Naive thymus-derived CD8-positive, alpha-beta T cell (primary cell): ENCODE data around the gene DCX. TPM values are rescaled to one million over a fixed set of nuclear protein-coding genes. Genes with fewer than 3 reads are reported as not detected.
A peak's percentile ranks its signal among the peaks of the same experiment; 100 is the strongest.

Experiments
- ATAC-seq, 2 donors: fragments of 150-1000 bp; cut with Tn5 transposase in 1 of 2; sonication (Bioruptor Pico), chemical (Tn5 transposase) in 1 of 2; 1 replicate in 1 of 2; 2 replicates in 1 of 2; pipeline ENCODE4 v1.10.0; 2021; ENCODE audit warnings: mild to moderate bottlenecking in 2 of 2, moderate library complexity in 2 of 2
- POLR2A ChIA-PET: fragments of 350-600 bp; sonication (Branson Sonifier 250); formaldehyde crosslinking; loops from one replicate; lab custom pipeline; 2021; ENCODE audit warnings: antibody characterized with exemption; lab: Charles Lee
- DNase-seq, 10 donors: peaks; one replicate each; pipeline versions ENCODE4 v3.0.0 to v3.0.0-alpha.2; 2020 to 2022
- H3K27ac Mint-ChIP-seq, 10 donors: one replicate each; pipeline ENCODE4 v1.8.0; 2020 to 2022; ENCODE audit warnings: mild to moderate bottlenecking in 10 of 10, mixed read lengths in 10 of 10, moderate library complexity in 4 of 10, inconsistent platforms in 1 of 10
- H3K27me3 Mint-ChIP-seq, 5 donors: one replicate each; pipeline ENCODE4 v1.8.0; 2021 to 2022; ENCODE audit warnings: mixed read lengths in 5 of 5
- H3K36me3 Mint-ChIP-seq, 3 donors: one replicate each; pipeline ENCODE4 v1.8.0; 2020 to 2022; ENCODE audit warnings: mixed read lengths in 3 of 3, mild to moderate bottlenecking in 2 of 3, inconsistent platforms in 1 of 3
- H3K4me1 Mint-ChIP-seq, 4 donors: one replicate each; pipeline ENCODE4 v1.8.0; 2021 to 2022; ENCODE audit warnings: mixed read lengths in 4 of 4
- H3K4me3 Mint-ChIP-seq, 10 donors: one replicate each; pipeline ENCODE4 v1.8.0; 2020 to 2022; ENCODE audit warnings: mild to moderate bottlenecking in 10 of 10, mixed read lengths in 10 of 10, moderate library complexity in 6 of 10, inconsistent platforms in 1 of 10
- H3K9me3 Mint-ChIP-seq, 9 donors: one replicate each; pipeline ENCODE4 v1.8.0; 2020 to 2022; ENCODE audit warnings: mixed read lengths in 9 of 9, mild to moderate bottlenecking in 3 of 9, inconsistent platforms in 1 of 9, moderate library complexity in 1 of 9
- polyA plus RNA-seq, 3 donors: library from polyadenylated mRNA; unstranded; fragments of 300-500 nt; fragmentation: Illumina TruSeq; gene quantifications; one replicate each; pipeline ENCODE4 v1.2.3, GENCODE V29; 2021
- total RNA-seq, 8 experiments: library from RNA in 2 of 8; stranded (reverse) in 2 of 8; gene quantifications; one replicate each; pipeline ENCODE4 v1.2.3 and lab custom pipeline; 2021 to 2026

DCX gene
- not detected for total RNA-seq
- not detected for polyA plus RNA-seq
- 0 reads per million in 6 experiments for total RNA-seq (lab: John Stamatoyannopoulos, UW)

- Mint-ChIP-seq H3K4me3 (no peak within 1 kb of the TSS), H3K4me1 (no peaks in the 10 kb centered on the region)
- POLR2A ChIA-PET: no interaction called here
These were observed at the start of gene DCX for GRCh38 chrX:111411983-111412382. Gene DCX, minus strand, starts transcription at chrX:111412192. Its CDS starts 1,794 bp downstream, at chrX:111410398.

GRCh38 chrX:111460607-111461006 lies 48.6 kb upstream of the DCX start:
- no peaks in the 10 kb centered on the region for H3K4me1 Mint-ChIP-seq
- no peaks in the 10 kb centered on the region for H3K36me3 Mint-ChIP-seq
- DNase-seq (no peak), ATAC-seq (no peak)
- peak overlapping the region in 1 of 10 donors; percentile 30 for H3K27ac Mint-ChIP-seq
- no peak overlapping the region for H3K4me3 Mint-ChIP-seq
- POLR2A ChIA-PET: no interaction called here
- H3K9me3 Mint-ChIP-seq: peaks cover 0 to 6% (median 0%) of the 10 kb centered on the region in 9 donors
- H3K27me3 Mint-ChIP-seq: peaks cover 0 to 6% (median 0%) of the 10 kb centered on the region in 5 donors

More at GRCh38 chrX:111411983-111412382, at the start of gene DCX:
- Mint-ChIP-seq H3K36me3 (no peaks in the 10 kb centered on the region), H3K27ac (no peak within 1 kb of the TSS), H3K9me3 (peaks cover 0 to 9% (median 0%) of the 10 kb centered on the region in 9 donors), H3K27me3 (peaks cover 1 to 21% (median 6%) of the 10 kb centered on the region in 5 donors)
- no peak for DNase-seq
- no peak for ATAC-seq

GRCh38 chrX:111447298-111447697 lies 35.3 kb upstream of the DCX start:
- H3K27ac Mint-ChIP-seq: no peak overlapping the region
- POLR2A ChIA-PET: no interaction called here
- ATAC-seq (no peak), DNase-seq (no peak)
- no peaks in the 10 kb centered on the region for H3K4me1 Mint-ChIP-seq
- H3K36me3 Mint-ChIP-seq: no peaks in the 10 kb centered on the region
- H3K27me3 Mint-ChIP-seq: peaks cover 2 to 18% (median 6%) of the 10 kb centered on the region in 5 donors
- no peaks in the 10 kb centered on the region for H3K9me3 Mint-ChIP-seq
- H3K4me3 Mint-ChIP-seq: no peak overlapping the region

- peak in 3 of 10 donors; percentile 13 to 16 (median 13) for DNase-seq
- peaks cover 0 to 11% (median 6%) of the 10 kb centered on the region in 5 donors for H3K27me3 Mint-ChIP-seq
These were observed 33.5 kb upstream of the DCX start for GRCh38 chrX:111445485-111445884.

GRCh38 chrX:111444881-111445280 lies 32.9 kb upstream of the DCX start:
- ATAC-seq: no peak
- POLR2A ChIA-PET: no interaction called here
- Mint-ChIP-seq H3K9me3 (no peaks in the 10 kb centered on the region), H3K27me3 (peaks cover 0 to 11% (median 6%) of the 10 kb centered on the region in 5 donors), H3K36me3 (no peaks in the 10 kb centered on the region), H3K27ac (no peak overlapping the region), H3K4me3 (no peak overlapping the region), H3K4me1 (no peaks in the 10 kb centered on the region)
- no peak for DNase-seq

More at GRCh38 chrX:111445485-111445884, 33.5 kb upstream of the DCX start:
- no peak for ATAC-seq
- H3K4me3 Mint-ChIP-seq: no peak overlapping the region
- POLR2A ChIA-PET: no interaction called here
- no peaks in the 10 kb centered on the region for H3K36me3 Mint-ChIP-seq
- H3K27ac Mint-ChIP-seq: no peak overlapping the region
- H3K9me3 Mint-ChIP-seq: no peaks in the 10 kb centered on the region
- H3K4me1 Mint-ChIP-seq: no peaks in the 10 kb centered on the region

GRCh38 chrX:111443946-111444345 lies 32.0 kb upstream of the DCX start:
- DNase-seq (no peak), ATAC-seq (no peak)
- Mint-ChIP-seq H3K9me3 (peaks cover 0 to 2% (median 0%) of the 10 kb centered on the region in 9 donors), H3K36me3 (no peaks in the 10 kb centered on the region), H3K4me3 (no peak overlapping the region), H3K27me3 (peaks cover 0 to 12% (median 10%) of the 10 kb centered on the region in 5 donors), H3K4me1 (no peaks in the 10 kb centered on the region), H3K27ac (no peak overlapping the region)
- POLR2A ChIA-PET: no interaction called here

GRCh38 chrX:111442791-111443190 lies 30.8 kb upstream of the DCX start:
- POLR2A ChIA-PET: no interaction called here

GRCh38 chrX:111435469-111435868 lies 23.5 kb upstream of the DCX start:
- POLR2A ChIA-PET: no interaction called here
- Mint-ChIP-seq H3K9me3 (peaks cover 0 to 2% (median 0%) of the 10 kb centered on the region in 9 donors), H3K36me3 (no peaks in the 10 kb centered on the region), H3K27me3 (peaks cover 0 to 11% (median 3%) of the 10 kb centered on the region in 5 donors), H3K4me1 (no peaks in the 10 kb centered on the region), H3K4me3 (no peak overlapping the region), H3K27ac (no peak overlapping the region)
- ATAC-seq (no peak), DNase-seq (no peak)

More at GRCh38 chrX:111442791-111443190, 30.8 kb upstream of the DCX start:
- no peaks in the 10 kb centered on the region for H3K36me3 Mint-ChIP-seq
- H3K27me3 Mint-ChIP-seq: peaks cover 0 to 9% (median 5%) of the 10 kb centered on the region in 5 donors
- H3K4me3 Mint-ChIP-seq: no peak overlapping the region
- H3K4me1 Mint-ChIP-seq: no peaks in the 10 kb centered on the region
- peaks cover 0 to 2% (median 0%) of the 10 kb centered on the region in 9 donors for H3K9me3 Mint-ChIP-seq
- H3K27ac Mint-ChIP-seq: no peak overlapping the region
- ATAC-seq: no peak
- DNase-seq: no peak

- Mint-ChIP-seq H3K4me1 (no peaks in the 10 kb centered on the region), H3K27ac (no peak overlapping the region), H3K4me3 (no peak overlapping the region), H3K27me3 (peaks cover 0 to 5% (median 0%) of the 10 kb centered on the region in 5 donors), H3K9me3 (peaks cover 0 to 7% (median 0%) of the 10 kb centered on the region in 9 donors), H3K36me3 (no peaks in the 10 kb centered on the region)
- POLR2A ChIA-PET: no interaction called here
- no peak for DNase-seq
- ATAC-seq: no peak
These were observed 19.0 kb upstream of the DCX start for GRCh38 chrX:111431001-111431400.

GRCh38 chrX:111411557-111411956 lies 435 bp downstream of the DCX start:
- DNase-seq: no peak
- Mint-ChIP-seq H3K36me3 (no peaks in the 10 kb centered on the region), H3K27me3 (peaks cover 1 to 21% (median 6%) of the 10 kb centered on the region in 5 donors), H3K4me1 (no peaks in the 10 kb centered on the region), H3K27ac (no peak overlapping the region), H3K9me3 (peaks cover 0 to 9% (median 0%) of the 10 kb centered on the region in 9 donors), H3K4me3 (no peak overlapping the region)
- POLR2A ChIA-PET: no interaction called here
- ATAC-seq: no peak

GRCh38 chrX:111410590-111411078 lies 1.4 kb downstream of the DCX start:
- H3K9me3 Mint-ChIP-seq: peaks cover 0 to 9% (median 0%) of the 10 kb centered on the region in 9 donors
- DNase-seq: no peak
- no peaks in the 10 kb centered on the region for H3K4me1 Mint-ChIP-seq
- H3K27me3 Mint-ChIP-seq: peaks cover 1 to 21% (median 6%) of the 10 kb centered on the region in 5 donors
- no peaks in the 10 kb centered on the region for H3K36me3 Mint-ChIP-seq
- ATAC-seq: no peak
- H3K4me3 Mint-ChIP-seq: no peak overlapping the region
- no peak overlapping the region for H3K27ac Mint-ChIP-seq
- POLR2A ChIA-PET: no interaction called here

GRCh38 chrX:111409326-111409725 lies 2.7 kb downstream of the DCX start:
- Mint-ChIP-seq H3K27me3 (peaks cover 1 to 21% (median 6%) of the 10 kb centered on the region in 5 donors), H3K27ac (no peak overlapping the region), H3K4me3 (no peak overlapping the region), H3K9me3 (peaks cover 0 to 6% (median 0%) of the 10 kb centered on the region in 9 donors), H3K36me3 (no peaks in the 10 kb centered on the region), H3K4me1 (no peaks in the 10 kb centered on the region)
- ATAC-seq: no peak
- POLR2A ChIA-PET: no interaction called here
- no peak for DNase-seq

- POLR2A ChIA-PET: no interaction called here
- Mint-ChIP-seq H3K4me1 (no peaks in the 10 kb centered on the region), H3K4me3 (no peak overlapping the region), H3K27ac (no peak overlapping the region), H3K9me3 (peaks cover 0 to 6% (median 0%) of the 10 kb centered on the region in 9 donors), H3K36me3 (no peaks in the 10 kb centered on the region), H3K27me3 (peaks cover 1 to 21% (median 6%) of the 10 kb centered on the region in 5 donors)
- DNase-seq: no peak
- ATAC-seq: no peak
These were observed 4.0 kb downstream of the DCX start for GRCh38 chrX:111407948-111408347.

GRCh38 chrX:111402344-111402743 lies 9.6 kb downstream of the DCX start:
- Mint-ChIP-seq H3K27me3 (peaks cover 0 to 2% (median 0%) of the 10 kb centered on the region in 5 donors), H3K36me3 (no peaks in the 10 kb centered on the region), H3K4me1 (no peaks in the 10 kb centered on the region), H3K4me3 (no peak overlapping the region), H3K9me3 (no peaks in the 10 kb centered on the region), H3K27ac (no peak overlapping the region)
- ATAC-seq (no peak), DNase-seq (no peak)
- POLR2A ChIA-PET: no interaction called here
